AG10803 (cell line): ENCODE data around the gene KCNMA1.

Source experiments
- DNase-seq: peaks from one replicate; pipeline ENCODE4 v3.0.0; 2010; ENCODE audit warnings: low read depth
- H3K4me3 ChIP-seq: 2 replicates; pipeline ENCODE4 v1.5.1; 2011; ENCODE audit warnings: mild to moderate bottlenecking, low read length, control low read depth
- CTCF ChIP-seq: conservative IDR thresholded peaks from 2 replicates; pipeline ENCODE4 v1.5.1; 2011; ENCODE audit warnings: mild to moderate bottlenecking, low read length, control low read depth, inconsistent platforms

KCNMA1 gene

DNA sequence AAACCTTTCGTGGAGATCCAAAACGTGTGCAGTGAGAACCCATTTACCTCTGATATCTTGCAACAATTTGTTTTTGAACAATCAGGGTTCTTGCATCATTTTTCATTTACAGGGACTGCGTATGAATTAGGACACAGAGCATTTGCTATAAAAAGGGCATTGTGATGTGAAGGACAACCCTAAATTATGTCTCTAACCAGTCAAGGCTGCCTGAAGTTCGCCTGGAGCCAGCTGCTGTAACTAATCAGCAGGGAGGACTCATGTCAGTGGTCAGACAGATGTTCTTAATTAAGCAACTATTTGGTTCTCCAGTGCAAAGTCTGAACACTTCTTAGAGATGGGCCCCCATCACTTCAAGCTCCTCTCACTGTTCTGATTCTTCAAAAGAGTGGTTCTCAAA, 674.8 kb downstream of the KCNMA1 start:
- no peak for TF ChIP-seq CTCF
- H3K4me3 ChIP-seq = no peak overlapping the region
- DNase-seq = peak; percentile 88

DNA sequence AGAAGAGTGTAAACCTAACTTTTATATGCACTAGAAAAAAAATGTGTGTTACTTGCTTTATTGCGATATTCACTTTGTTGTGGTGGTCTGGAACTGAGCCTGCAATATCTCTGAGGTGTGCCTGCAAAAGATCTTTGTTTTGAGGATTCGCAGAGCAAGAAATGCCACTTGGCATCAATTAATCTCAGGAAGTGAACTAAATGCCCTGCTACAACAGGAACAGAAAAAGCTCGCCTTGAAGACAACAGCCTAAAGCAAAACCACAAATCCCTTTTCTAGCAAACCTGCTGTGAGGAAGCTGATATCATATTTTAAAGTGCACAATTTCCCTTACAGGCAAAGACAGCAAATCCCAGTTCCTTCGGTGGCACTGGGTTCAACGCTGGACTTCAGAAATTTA, 675.8 kb downstream of the KCNMA1 start:
- no peak overlapping the region for H3K4me3 ChIP-seq
- TF ChIP-seq CTCF = no peak
- no peak for DNase-seq

DNA sequence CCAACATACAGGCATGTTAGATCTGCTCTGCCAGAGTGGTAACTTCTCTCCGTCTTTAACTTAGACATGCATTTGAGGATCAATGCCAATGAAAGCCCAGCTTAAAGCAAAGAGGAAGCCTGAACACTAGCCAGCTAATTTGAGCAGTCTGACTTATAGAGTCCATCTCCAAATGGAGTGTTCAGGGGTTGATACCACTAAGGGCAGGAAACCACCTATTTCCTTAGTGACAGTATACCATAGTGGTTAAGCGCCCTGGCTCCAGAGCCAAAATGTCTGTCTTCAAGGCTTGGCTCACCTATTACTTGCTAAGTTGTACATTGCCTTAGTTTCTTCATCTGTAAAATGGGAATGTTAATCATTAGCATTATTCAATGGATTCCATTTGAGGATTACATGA, 678.5 kb downstream of the KCNMA1 start:
- DNase-seq = no peak
- no peak for TF ChIP-seq CTCF
- H3K4me3 ChIP-seq = no peak overlapping the region

GRCh38 chr10:76954838-76955237, 682.8 kb downstream of the KCNMA1 start:
- TF ChIP-seq CTCF = no peak
- DNase-seq = no peak
- no peak overlapping the region for H3K4me3 ChIP-seq

GRCh38 chr10:76950354-76950753, 687.3 kb downstream of the KCNMA1 start:
- no peak for DNase-seq
- no peak overlapping the region for H3K4me3 ChIP-seq
- no peak for TF ChIP-seq CTCF

DNA sequence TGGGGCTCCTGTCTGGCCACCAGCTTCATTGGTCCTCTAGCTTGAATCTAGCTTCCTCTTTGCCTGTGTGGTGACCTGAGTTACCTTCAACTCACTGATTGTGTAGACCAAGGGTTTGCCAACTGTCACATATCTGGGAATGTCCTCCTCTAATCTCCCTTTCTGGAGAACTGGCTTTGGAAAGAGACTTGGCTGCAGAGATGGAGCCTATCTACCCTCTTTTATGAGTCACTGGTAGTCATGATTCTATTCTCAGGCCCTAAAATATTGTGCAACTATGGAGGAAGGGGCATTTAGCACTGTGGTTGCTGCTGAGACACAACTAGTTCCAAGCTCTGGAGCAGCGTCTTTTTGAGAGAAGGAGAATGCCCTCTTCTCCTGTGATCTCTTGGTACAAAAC, 691.3 kb downstream of the KCNMA1 start:
- no peak for TF ChIP-seq CTCF

DNA sequence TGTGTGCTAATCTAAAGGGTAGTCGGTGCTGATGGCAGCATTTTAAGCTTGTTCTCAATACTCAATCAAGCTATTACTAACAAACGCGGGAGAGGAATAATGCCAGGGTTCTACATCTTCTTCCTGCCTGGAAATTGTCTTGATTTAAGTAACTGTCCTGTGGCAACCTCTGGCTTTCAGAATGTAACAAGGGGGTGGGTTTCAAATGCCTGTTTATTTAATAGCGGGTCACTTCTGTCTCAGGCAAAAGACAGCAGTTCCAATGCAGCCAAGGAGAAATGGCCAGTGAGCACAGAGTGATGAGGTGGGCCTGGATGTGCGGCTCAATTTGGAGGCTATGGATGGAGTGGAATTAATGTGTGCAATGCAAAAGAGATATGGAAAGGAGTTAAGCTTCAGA, 692.4 kb downstream of the KCNMA1 start:
- H3K4me3 ChIP-seq = no peak overlapping the region

More for the DNA sequence above, 691.3 kb downstream of the KCNMA1 start:
- peak; percentile 57 for DNase-seq
- H3K4me3 ChIP-seq = no peak overlapping the region

More for the DNA sequence above, 692.4 kb downstream of the KCNMA1 start:
- no peak for TF ChIP-seq CTCF
- no peak for DNase-seq
